ENCODE data around the gene SBF1.

The SBF1 gene

DNA sequence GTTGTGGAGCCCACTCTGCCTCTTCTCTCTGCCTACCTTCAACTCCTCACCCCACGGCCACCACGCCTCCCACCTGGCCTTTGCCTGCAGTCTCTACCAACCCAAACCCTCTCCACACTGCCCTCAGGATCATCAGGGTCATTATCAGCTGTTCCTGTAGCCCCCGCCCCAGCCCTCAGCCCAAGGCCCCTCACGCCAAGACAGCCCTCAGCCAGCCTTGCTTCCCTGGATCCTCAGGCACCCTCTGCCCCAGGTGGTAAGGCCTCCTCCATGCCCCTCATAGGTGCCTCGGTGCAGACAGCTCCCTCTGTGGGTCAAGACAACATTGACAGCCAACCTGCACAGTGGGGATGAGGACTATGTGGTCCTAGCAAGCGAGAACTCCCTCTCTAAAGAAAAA lies 1.7 kb downstream of the SBF1 start:
- H3K4me3 ChIP-seq (ENCODE audit: low read depth, low read length), result peak overlapping the region; percentile 73; the same call in 1 of the 2 replicates
- H3K4me1 ChIP-seq (ENCODE audit: control insufficient read depth, insufficient read depth, low read length), result peaks cover 46% of the 10 kb centered on the region
- H3K27me3 ChIP-seq (ENCODE audit: control insufficient read depth, insufficient read depth, low read length), result no peaks in the 10 kb centered on the region
- H3K9me3 ChIP-seq (ENCODE audit: control insufficient read depth, insufficient read depth, low read depth, low read length), result no peaks in the 10 kb centered on the region
- 0 out of 2 replicates have a peak, but pooled peaks cover 8% of the 10 kb centered on the region for H3K36me3 ChIP-seq (ENCODE audit: control insufficient read depth, insufficient read depth, low read length)
- H3K9ac ChIP-seq (ENCODE audit: low read length), result no peak overlapping the region
- no peak overlapping the region for H3K27ac ChIP-seq (ENCODE audit: low read depth, low read length)

DNA sequence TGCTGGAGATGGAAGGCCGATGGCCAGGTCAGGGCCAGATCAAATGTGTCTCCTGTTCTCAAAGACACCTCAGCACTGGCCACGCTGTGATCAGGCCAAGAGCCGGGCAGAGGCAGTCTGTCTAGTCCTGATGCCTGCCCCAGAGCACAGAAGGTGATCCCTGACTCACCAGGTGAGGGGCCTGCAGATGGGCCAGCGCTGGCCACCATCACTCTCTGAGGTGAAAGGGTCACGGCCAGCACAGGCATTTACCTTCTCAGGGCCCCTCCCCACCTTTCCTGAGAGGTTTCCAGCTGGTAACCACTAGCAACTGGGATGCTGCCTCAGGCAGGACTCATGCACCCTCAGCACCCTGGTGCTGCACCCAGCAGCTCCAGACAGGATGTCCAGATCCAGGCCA lies 2.9 kb downstream of the SBF1 start:
- Histone ChIP-seq H3K4me3 (ENCODE audit: low read depth, low read length) (no peak overlapping the region), H3K9me3 (ENCODE audit: control insufficient read depth, insufficient read depth, low read depth, low read length) (no peaks in the 10 kb centered on the region), H3K9ac (ENCODE audit: low read length) (no peak overlapping the region)

DNA sequence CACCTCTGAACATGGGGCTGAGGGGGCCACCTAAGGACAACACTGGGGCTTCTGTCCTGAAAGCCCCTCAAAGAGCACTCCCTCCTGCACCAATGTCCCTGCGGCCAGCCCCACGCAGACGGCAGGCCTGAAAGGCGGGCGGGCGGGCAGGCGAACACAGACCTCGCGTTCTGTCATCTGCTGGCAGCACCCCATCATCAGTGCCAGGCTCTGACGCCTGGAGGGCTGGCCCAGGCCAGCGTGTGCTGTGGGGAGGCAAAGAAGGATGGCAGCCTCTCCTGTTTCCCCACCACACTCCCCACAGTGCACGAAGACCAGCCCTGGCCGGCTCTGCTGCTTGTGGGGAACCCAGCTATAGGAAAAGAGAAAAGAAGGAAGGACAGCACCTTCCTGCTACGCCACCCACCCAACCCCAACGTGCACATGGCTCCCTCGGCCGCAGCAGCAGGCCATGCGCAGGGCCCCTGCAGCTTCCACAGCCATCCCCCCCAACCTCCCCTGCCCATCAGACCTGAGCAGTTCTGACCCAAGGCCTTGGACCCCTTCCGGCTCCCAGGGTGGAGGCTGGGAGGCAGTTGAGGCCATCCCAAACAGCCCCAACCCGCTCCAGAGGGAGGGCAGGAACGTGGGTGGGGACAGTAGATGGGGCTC lies 3.5 kb downstream of the SBF1 start:
- H3K9me3 ChIP-seq (ENCODE audit: control insufficient read depth, insufficient read depth, low read depth, low read length), result no peaks in the 10 kb centered on the region
- H3K9ac ChIP-seq (ENCODE audit: low read length), result no peak overlapping the region
- H3K36me3 ChIP-seq (ENCODE audit: control insufficient read depth, insufficient read depth, low read length), result peaks cover 24% of the 10 kb centered on the region
- H3K4me3 ChIP-seq (ENCODE audit: low read depth, low read length), result no peak overlapping the region
- H3K4me1 ChIP-seq (ENCODE audit: control insufficient read depth, insufficient read depth, low read length), result peaks cover 39% of the 10 kb centered on the region
- H3K27me3 ChIP-seq (ENCODE audit: control insufficient read depth, insufficient read depth, low read length), result no peaks in the 10 kb centered on the region
- H3K27ac ChIP-seq (ENCODE audit: low read depth, low read length), result no peak overlapping the region

More for the DNA sequence above, 2.9 kb downstream of the SBF1 start:
- Histone ChIP-seq H3K36me3 (ENCODE audit: control insufficient read depth, insufficient read depth, low read length) (peaks cover 18% of the 10 kb centered on the region), H3K27ac (ENCODE audit: low read depth, low read length) (no peak overlapping the region), H3K4me1 (ENCODE audit: control insufficient read depth, insufficient read depth, low read length) (peaks cover 40% of the 10 kb centered on the region), H3K27me3 (ENCODE audit: control insufficient read depth, insufficient read depth, low read length) (no peaks in the 10 kb centered on the region)

DNA sequence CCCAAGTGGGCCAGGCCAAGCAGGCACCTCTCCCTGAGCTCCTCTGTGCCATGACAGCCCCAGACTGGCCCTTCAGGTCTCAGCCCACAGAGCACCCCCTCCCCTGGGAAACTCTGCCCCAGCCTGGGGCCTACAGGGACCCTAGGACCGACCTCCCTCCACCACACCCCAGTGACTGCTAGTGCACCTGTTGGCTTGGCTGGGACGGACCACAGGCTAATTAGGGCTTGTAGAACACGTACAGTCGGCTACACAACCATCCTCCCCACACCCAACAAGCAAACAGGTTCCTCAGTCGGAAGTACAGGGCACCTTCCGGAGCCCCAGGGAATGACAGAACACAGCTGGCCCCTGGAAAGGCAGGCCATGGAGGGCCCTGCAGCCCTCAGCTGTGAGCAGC lies 4.3 kb downstream of the SBF1 start:
- no peaks in the 10 kb centered on the region for H3K9me3 ChIP-seq (ENCODE audit: control insufficient read depth, insufficient read depth, low read depth, low read length)
- H3K36me3 ChIP-seq (ENCODE audit: control insufficient read depth, insufficient read depth, low read length), result peaks cover 32% of the 10 kb centered on the region
- no peak overlapping the region for H3K4me3 ChIP-seq (ENCODE audit: low read depth, low read length)
- no peak overlapping the region for H3K27ac ChIP-seq (ENCODE audit: low read depth, low read length)
- H3K27me3 ChIP-seq (ENCODE audit: control insufficient read depth, insufficient read depth, low read length), result no peaks in the 10 kb centered on the region
- no peak overlapping the region for H3K9ac ChIP-seq (ENCODE audit: low read length)
- H3K4me1 ChIP-seq (ENCODE audit: control insufficient read depth, insufficient read depth, low read length), result peaks cover 35% of the 10 kb centered on the region

DNA sequence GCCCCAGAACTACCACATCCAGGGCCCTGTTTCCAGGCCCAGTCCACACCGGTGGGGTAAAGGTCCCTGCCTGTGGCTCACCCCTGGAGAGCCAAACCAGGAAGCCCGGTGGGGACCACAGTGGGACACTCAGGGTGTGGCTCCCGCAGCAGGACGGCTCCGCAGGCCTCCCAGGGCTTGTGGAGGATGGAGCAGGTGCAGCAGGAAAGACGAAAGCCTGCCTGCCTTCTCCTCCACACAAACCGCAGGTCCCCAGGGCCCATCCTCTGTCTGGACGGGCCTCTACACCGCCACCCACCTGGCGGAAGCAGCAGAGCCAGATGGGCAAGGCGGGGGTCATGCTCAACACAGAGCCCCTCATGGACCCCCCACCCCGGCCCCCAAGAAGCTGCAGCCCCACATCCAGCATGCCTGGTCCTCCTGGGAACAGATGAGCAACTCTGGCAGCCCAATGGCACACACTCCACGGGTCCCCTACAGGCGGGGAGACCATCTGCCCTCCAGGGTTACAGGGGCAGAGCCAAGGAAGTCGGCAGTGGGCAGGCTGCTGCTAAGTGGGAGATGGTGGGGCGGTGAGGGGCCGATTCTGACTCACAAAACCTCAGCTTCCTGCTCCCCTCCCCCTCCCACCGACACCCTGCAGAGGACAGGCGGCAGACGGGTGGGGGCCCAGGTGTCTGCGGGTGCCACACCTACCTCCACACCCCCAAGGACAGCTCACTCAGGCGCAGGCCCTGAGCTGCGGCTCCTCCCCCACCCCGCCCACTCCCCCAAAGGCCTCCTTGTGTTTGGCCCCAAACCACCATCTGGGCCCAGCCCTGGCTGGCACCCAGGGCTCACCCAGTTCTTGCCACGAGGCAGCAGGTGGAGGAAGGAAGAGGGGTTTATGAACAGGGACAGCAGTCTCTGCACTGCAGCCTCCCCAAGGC lies 5.2 kb downstream of the SBF1 start:
- H3K4me3 ChIP-seq (ENCODE audit: low read depth, low read length), result 0 out of 2 replicates have a peak overlapping the region, but pooled peaks have one; percentile 21
- H3K9me3 ChIP-seq (ENCODE audit: control insufficient read depth, insufficient read depth, low read depth, low read length), result no peaks in the 10 kb centered on the region
- H3K9ac ChIP-seq (ENCODE audit: low read length), result no peak overlapping the region
- H3K4me1 ChIP-seq (ENCODE audit: control insufficient read depth, insufficient read depth, low read length), result peaks cover 30% of the 10 kb centered on the region
- H3K36me3 ChIP-seq (ENCODE audit: control insufficient read depth, insufficient read depth, low read length), result peaks cover 41% of the 10 kb centered on the region
- no peaks in the 10 kb centered on the region for H3K27me3 ChIP-seq (ENCODE audit: control insufficient read depth, insufficient read depth, low read length)
- H3K27ac ChIP-seq (ENCODE audit: low read depth, low read length), result no peak overlapping the region

DNA sequence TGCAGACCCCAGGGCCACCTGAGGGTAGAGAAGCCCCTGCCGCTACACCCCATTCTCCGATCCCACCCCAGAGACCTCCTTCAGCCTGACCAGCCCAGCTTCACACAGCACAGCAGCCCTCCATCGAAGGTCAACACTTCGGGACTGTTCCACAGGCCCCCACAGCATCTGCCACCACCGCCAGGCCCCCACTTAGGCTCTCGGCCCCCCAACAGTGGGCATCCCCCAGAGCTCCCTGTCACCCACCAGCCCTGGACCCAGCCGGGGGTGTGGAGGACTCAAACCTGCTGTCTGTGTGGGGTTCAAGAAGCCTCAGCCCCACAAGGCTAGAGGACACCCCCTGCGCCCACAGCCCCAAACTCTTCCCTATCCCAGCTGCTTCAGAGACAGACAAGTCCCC lies 6.2 kb downstream of the SBF1 start:
- Histone ChIP-seq H3K4me3 (ENCODE audit: low read depth, low read length) (no peak overlapping the region), H3K9ac (ENCODE audit: low read length) (no peak overlapping the region), H3K36me3 (ENCODE audit: control insufficient read depth, insufficient read depth, low read length) (peaks cover 51% of the 10 kb centered on the region), H3K27ac (ENCODE audit: low read depth, low read length) (no peak overlapping the region), H3K27me3 (ENCODE audit: control insufficient read depth, insufficient read depth, low read length) (no peaks in the 10 kb centered on the region), H3K9me3 (ENCODE audit: control insufficient read depth, insufficient read depth, low read depth, low read length) (no peaks in the 10 kb centered on the region), H3K4me1 (ENCODE audit: control insufficient read depth, insufficient read depth, low read length) (peaks cover 26% of the 10 kb centered on the region)

DNA sequence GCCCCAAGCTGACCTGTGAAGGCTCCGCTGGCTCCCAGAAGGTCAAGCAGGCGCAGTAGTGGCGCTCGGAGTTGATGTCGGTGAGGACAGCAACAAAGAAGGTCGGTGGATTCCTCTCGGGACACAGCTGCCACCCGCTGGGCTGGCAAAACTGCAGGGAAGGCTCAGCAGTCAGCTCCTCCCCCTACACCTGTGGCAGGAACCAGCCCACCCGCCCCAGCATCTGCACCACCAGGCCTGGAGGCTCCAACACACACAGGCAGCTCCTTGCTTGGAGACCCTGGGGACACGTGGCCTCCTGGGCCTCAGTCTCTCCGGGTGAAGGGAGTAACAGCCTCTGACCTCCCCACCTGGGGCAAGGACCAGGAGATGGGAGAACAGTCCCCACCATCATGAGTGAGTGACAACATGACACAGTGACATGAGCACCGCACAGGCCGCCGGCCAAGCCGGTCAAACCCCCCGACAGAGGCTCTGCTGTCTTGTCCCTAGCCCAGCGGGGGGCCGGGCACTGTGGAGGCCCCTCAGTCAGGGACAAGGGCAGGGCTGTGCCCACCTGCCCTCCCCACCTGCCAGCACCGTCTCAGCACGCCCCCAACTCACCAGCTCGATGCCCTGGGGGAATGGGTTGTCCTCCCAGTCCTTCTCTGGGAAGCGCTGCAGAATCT lies 6.9 kb downstream of the SBF1 start:
- Histone ChIP-seq H3K9ac (ENCODE audit: low read length) (no peak overlapping the region), H3K4me1 (ENCODE audit: control insufficient read depth, insufficient read depth, low read length) (peaks cover 22% of the 10 kb centered on the region), H3K27me3 (ENCODE audit: control insufficient read depth, insufficient read depth, low read length) (no peaks in the 10 kb centered on the region), H3K4me3 (ENCODE audit: low read depth, low read length) (no peak overlapping the region), H3K36me3 (ENCODE audit: control insufficient read depth, insufficient read depth, low read length) (peaks cover 58% of the 10 kb centered on the region), H3K27ac (ENCODE audit: low read depth, low read length) (no peak overlapping the region), H3K9me3 (ENCODE audit: control insufficient read depth, insufficient read depth, low read depth, low read length) (no peaks in the 10 kb centered on the region)

DNA sequence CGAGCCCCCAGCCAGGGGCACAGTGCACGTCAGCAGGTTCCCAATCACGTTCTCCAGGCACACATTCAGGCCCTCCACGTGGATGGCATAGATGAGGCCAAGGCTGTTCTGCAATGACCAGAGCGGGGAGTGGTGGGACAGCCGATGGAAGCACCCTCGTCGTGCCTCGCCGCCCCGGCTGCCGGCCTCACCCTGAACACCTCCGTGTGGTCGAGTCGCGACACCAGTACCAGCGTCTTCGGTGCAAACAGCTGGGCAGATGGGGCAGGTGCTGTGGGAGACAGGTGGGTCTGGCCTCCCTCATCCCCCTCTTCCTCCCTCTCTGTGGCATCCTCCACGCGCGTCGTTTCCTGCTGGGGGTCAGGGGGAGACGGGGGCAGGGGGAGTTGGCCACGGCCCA lies 7.5 kb downstream of the SBF1 start:
- H3K9ac ChIP-seq (ENCODE audit: low read length), result no peak overlapping the region
- H3K4me3 ChIP-seq (ENCODE audit: low read depth, low read length), result no peak overlapping the region
- no peak overlapping the region for H3K27ac ChIP-seq (ENCODE audit: low read depth, low read length)
- peaks cover 22% of the 10 kb centered on the region for H3K4me1 ChIP-seq (ENCODE audit: control insufficient read depth, insufficient read depth, low read length)
- no peaks in the 10 kb centered on the region for H3K27me3 ChIP-seq (ENCODE audit: control insufficient read depth, insufficient read depth, low read length)
- H3K36me3 ChIP-seq (ENCODE audit: control insufficient read depth, insufficient read depth, low read length), result peaks cover 62% of the 10 kb centered on the region
- H3K9me3 ChIP-seq (ENCODE audit: control insufficient read depth, insufficient read depth, low read depth, low read length), result no peaks in the 10 kb centered on the region

DNA sequence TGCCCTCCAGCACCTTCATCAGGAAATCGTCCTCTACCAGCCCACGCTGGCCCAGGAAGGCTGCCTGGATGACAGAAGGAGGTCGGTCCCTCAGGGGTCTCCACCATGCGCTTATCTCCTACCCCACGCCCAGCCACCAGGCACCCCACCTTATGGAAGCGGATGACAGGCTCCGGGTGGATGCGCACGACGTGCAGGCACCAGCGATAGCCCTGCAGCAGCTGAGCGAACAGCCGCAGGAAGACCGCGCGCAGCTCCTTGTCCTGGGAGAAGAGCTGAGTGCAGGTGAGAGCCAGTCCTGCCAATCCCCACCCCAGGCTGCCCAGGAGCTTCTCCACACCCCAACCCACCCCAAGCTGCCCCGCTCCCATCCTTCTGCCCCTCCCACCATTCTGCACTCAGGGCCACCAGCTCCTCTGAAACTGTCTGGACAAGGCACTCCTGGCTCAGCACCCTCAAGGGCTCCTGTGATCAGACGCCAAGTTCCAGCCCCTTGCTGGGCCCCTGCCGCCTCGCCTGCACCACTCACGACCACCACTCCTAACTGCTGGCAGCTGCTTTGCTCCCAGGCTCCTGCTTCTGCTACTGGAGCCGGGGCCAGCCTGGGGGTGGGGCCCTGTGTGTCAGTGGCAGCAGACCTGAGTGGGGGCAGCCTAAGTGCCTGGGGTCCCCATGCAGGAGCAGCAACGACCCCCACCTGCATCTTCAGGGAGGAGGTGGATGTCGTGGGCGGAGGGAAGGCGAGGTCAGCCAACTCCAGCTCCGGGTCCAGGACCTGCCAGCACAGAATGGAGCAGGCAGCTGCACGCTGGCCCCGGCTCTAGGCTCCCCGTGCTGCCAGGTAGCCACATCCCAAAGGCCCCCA lies 9.5 kb downstream of the SBF1 start:
- Histone ChIP-seq H3K9me3 (ENCODE audit: control insufficient read depth, insufficient read depth, low read depth, low read length) (no peaks in the 10 kb centered on the region), H3K4me1 (ENCODE audit: control insufficient read depth, insufficient read depth, low read length) (peaks cover 14% of the 10 kb centered on the region), H3K27ac (ENCODE audit: low read depth, low read length) (no peak overlapping the region), H3K36me3 (ENCODE audit: control insufficient read depth, insufficient read depth, low read length) (peaks cover 77% of the 10 kb centered on the region), H3K27me3 (ENCODE audit: control insufficient read depth, insufficient read depth, low read length) (no peaks in the 10 kb centered on the region), H3K4me3 (ENCODE audit: low read depth, low read length) (no peak overlapping the region), H3K9ac (ENCODE audit: low read length) (no peak overlapping the region)

DNA sequence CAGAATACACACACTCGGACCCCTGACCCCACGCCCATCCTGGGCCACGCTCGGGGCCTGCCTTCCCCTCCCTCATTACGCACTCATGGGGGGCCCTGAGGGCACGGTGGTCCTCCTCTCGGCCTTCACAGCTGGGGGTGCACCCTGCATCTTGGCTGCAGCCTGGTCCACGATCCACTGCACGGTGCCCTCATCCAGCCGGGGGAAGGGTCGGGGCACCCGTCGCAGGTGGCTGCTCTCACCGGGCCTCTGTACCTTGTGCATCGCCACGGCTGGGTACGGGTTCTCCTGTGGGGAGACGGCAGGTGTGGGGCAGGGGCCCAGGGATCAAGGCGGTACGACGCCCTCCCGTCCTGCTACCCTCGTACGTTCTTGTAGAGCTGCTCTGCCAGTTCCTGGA lies 10.4 kb downstream of the SBF1 start:
- Histone ChIP-seq H3K9ac (ENCODE audit: low read length) (no peak overlapping the region), H3K27ac (ENCODE audit: low read depth, low read length) (no peak overlapping the region), H3K27me3 (ENCODE audit: control insufficient read depth, insufficient read depth, low read length) (no peaks in the 10 kb centered on the region), H3K36me3 (ENCODE audit: control insufficient read depth, insufficient read depth, low read length) (peaks cover 86% of the 10 kb centered on the region), H3K4me3 (ENCODE audit: low read depth, low read length) (no peak overlapping the region), H3K9me3 (ENCODE audit: control insufficient read depth, insufficient read depth, low read depth, low read length) (no peaks in the 10 kb centered on the region), H3K4me1 (ENCODE audit: control insufficient read depth, insufficient read depth, low read length) (peaks cover 6% of the 10 kb centered on the region; the same call in 1 of the 2 replicates)
